Neural progenitor cell (in vitro differentiated cells): Measurements from ENCODE around the gene MAP3K9. TPM values are rescaled to one million over a fixed set of nuclear protein-coding genes. Genes with fewer than 3 reads are reported as not detected.

Experiments
- DNase-seq: peaks from one replicate; pipeline ENCODE4 v3.0.0-alpha.2; 2016; ENCODE audit warnings: low spot score
- H2AFZ ChIP-seq: fragments of 200-600 bp; sonication (generic); replicated peaks from 2 replicates; pipeline ENCODE4 v1.6.1; 2016; ENCODE audit warnings: antibody characterized with exemption
- H3F3A ChIP-seq: fragments of 200-600 bp; sonication (generic); 2 replicates; pipeline ENCODE4 v1.6.1; 2016; ENCODE audit warnings: antibody characterized with exemption, low read depth
- H3K27ac ChIP-seq: fragments of 200-600 bp; sonication (generic); 2 replicates; pipeline ENCODE4 v1.5.1; 2016; ENCODE audit warnings: mild to moderate bottlenecking
- H3K27me3 ChIP-seq: fragments of 200-600 bp; sonication (generic); 2 replicates; pipeline ENCODE4 v1.6.1; 2016; ENCODE audit warnings: mild to moderate bottlenecking, moderate library complexity
- H3K36me3 ChIP-seq: fragments of 200-600 bp; sonication (generic); 2 replicates; pipeline ENCODE4 v1.5.1; 2016
- H3K4me1 ChIP-seq: fragments of 200-600 bp; sonication (generic); 2 replicates; pipeline ENCODE4 v1.6.1; 2016; ENCODE audit warnings: mixed run types
- H3K4me2 ChIP-seq: fragments of 200-600 bp; sonication (generic); 2 replicates; pipeline ENCODE4 v1.6.1; 2016
- H3K4me3 ChIP-seq: fragments of 200-600 bp; sonication (generic); 2 replicates; pipeline ENCODE4 v1.5.1; 2016
- H3K79me2 ChIP-seq: fragments of 200-600 bp; sonication (generic); 2 replicates; pipeline ENCODE4 v1.6.1; 2016; ENCODE audit warnings: low read depth
- H3K9ac ChIP-seq: fragments of 200-600 bp; sonication (generic); 2 replicates; pipeline ENCODE4 v1.6.1; 2016
- H3K9me3 ChIP-seq: fragments of 200-600 bp; sonication (generic); 2 replicates; pipeline ENCODE4 v1.5.1; 2016; ENCODE audit warnings: low read depth
- H4K20me1 ChIP-seq: fragments of 200-600 bp; sonication (generic); 2 replicates; pipeline ENCODE4 v1.6.1; 2016; ENCODE audit warnings: low read depth
- H3K27ac Mint-ChIP-seq: 3 replicates; pipeline ENCODE4 v1.8.0; 2021; ENCODE audit warnings: mixed read lengths
- H3K27me3 Mint-ChIP-seq: 2 replicates; pipeline ENCODE4 v1.8.0; 2022; ENCODE audit warnings: low read depth, mild to moderate bottlenecking, inconsistent platforms, moderate library complexity, mixed read lengths; ENCODE audit not compliant: insufficient read depth
- H3K36me3 Mint-ChIP-seq: 3 replicates; pipeline ENCODE4 v1.8.0; 2021; ENCODE audit warnings: mixed read lengths
- H3K4me1 Mint-ChIP-seq: 3 replicates; pipeline ENCODE4 v1.8.0; 2021; ENCODE audit warnings: mixed read lengths
- H3K4me3 Mint-ChIP-seq: 3 replicates; pipeline ENCODE4 v1.8.0; 2021; ENCODE audit warnings: mild to moderate bottlenecking, moderate library complexity, mixed read lengths
- H3K9me3 Mint-ChIP-seq: 3 replicates; pipeline ENCODE4 v1.8.0; 2020; ENCODE audit warnings: mixed read lengths
- EZH2 ChIP-seq: fragments of 200-600 bp; sonication (generic); IDR thresholded peaks from 2 replicates; pipeline ENCODE4 v1.6.1; 2017; ENCODE audit warnings: antibody characterized with exemption, mild to moderate bottlenecking, moderate library complexity
- EZH2phosphoT487 ChIP-seq: fragments of 200-600 bp; sonication (generic); IDR thresholded peaks from 2 replicates; pipeline ENCODE4 v1.6.1; 2017; ENCODE audit warnings: antibody characterized with exemption
- total RNA-seq: library from RNA; depleted of rRNA; stranded (reverse); fragments of >200 nt; gene quantifications from 2 replicates; pipeline ENCODE4 v1.2.3, GENCODE V29; 2015; ENCODE audit warnings: low replicate concordance
- TF ChIP-seq, protein P1 (sequence below): fragments of 200-600 bp; sonication (generic); IDR thresholded peaks from 2 replicates; pipeline ENCODE4 v1.5.1; 2017; ENCODE audit warnings: antibody characterized with exemption, mild to moderate bottlenecking

The MAP3K9 gene
- total RNA-seq, 1 donor from 2014 or later, result 14.9 TPM

DNA sequence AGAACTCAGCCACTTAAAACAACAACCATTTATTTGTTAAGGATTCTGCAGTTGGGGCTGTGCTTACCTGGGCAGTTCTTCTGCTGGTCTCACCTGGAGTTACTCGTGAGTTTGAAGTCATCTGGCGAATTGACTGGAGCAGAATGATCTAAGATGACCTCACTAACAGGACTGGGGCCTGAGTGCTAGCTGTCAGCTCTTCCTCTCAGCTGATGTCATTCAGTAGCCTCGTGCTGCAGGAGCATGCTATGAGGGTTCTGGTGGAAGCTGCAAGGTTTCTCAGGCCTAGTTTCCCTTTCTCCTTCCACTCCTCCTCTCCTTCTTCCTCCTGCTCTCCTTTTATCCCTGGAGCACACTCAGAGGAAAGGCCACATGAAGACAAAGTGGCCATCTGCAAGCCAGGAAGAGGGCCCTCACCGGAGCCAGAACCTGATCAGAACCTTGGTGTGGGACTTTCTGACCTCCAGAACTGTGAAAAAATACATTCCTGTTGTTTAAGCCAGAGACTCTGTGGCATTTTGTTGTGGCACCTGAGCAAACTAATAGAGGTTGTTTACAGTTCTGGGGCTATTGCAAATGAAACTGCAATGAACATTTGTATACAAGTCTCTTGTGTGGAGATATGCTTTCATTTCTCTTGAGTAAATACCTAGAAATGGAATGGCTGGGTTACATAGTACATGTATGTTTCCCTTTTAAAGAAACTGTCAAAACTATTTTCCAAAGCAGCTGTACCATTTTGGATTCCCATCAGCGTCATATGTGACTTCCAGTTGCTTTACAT lies 21.9 kb upstream of the MAP3K9 start:
- Mint-ChIP-seq H3K4me3 (no peak overlapping the region), H3K9me3 (peaks cover 3% of the 10 kb centered on the region), H3K27ac (no peak overlapping the region), H3K4me1 (no peaks in the 10 kb centered on the region), H3K36me3 (no peaks in the 10 kb centered on the region), H3K27me3 (peaks cover 7% of the 10 kb centered on the region)
- Histone ChIP-seq H3K36me3 (no peaks in the 10 kb centered on the region), H3K4me1 (no peaks in the 10 kb centered on the region), H4K20me1 (no peaks in the 10 kb centered on the region), H3K9ac (no peak overlapping the region), H3K4me3 (no peak overlapping the region), H3F3A (no peaks in the 10 kb centered on the region), H3K27me3 (no peaks in the 10 kb centered on the region), H3K27ac (no peak overlapping the region), H3K9me3 (no peaks in the 10 kb centered on the region), H3K4me2 (no peak overlapping the region), H2AFZ (no peak overlapping the region), H3K79me2 (no peaks in the 10 kb centered on the region)
- TF ChIP-seq EZH2phosphoT487 (no peak), EZH2 (no peak)
- TF ChIP-seq, protein P1, sequence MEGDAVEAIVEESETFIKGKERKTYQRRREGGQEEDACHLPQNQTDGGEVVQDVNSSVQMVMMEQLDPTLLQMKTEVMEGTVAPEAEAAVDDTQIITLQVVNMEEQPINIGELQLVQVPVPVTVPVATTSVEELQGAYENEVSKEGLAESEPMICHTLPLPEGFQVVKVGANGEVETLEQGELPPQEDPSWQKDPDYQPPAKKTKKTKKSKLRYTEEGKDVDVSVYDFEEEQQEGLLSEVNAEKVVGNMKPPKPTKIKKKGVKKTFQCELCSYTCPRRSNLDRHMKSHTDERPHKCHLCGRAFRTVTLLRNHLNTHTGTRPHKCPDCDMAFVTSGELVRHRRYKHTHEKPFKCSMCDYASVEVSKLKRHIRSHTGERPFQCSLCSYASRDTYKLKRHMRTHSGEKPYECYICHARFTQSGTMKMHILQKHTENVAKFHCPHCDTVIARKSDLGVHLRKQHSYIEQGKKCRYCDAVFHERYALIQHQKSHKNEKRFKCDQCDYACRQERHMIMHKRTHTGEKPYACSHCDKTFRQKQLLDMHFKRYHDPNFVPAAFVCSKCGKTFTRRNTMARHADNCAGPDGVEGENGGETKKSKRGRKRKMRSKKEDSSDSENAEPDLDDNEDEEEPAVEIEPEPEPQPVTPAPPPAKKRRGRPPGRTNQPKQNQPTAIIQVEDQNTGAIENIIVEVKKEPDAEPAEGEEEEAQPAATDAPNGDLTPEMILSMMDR, result no peak
- no peak for DNase-seq

DNA sequence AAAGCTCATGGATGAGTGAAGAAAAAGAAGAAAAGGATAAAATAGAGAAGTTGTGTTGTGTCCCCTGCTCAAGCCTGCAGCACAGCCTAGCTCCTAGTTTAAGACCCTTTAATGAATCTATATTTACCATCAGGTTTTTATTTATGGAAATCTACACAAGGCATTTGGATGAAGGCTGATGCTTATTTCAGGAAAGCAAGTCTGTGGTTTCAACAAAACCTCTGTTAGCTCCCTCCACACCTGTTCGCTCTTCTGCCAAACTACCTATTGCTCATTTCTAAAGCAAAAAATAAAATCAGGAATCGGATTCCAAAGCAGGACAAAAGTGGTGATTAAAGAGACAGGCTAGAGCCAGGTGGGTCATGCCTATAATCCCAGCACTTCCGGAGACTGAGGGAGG lies 18.9 kb upstream of the MAP3K9 start:
- H3K27me3 Mint-ChIP-seq, result peaks cover 3% of the 10 kb centered on the region
- no peaks in the 10 kb centered on the region for H3K9me3 Mint-ChIP-seq
- Histone ChIP-seq H2AFZ (no peak overlapping the region), H3F3A (peaks cover 5% of the 10 kb centered on the region), H3K27me3 (peaks cover 13% of the 10 kb centered on the region), H3K4me2 (no peak overlapping the region), H3K79me2 (no peaks in the 10 kb centered on the region), H3K9ac (no peak overlapping the region), H3K4me3 (no peak overlapping the region), H4K20me1 (no peaks in the 10 kb centered on the region), H3K27ac (no peak overlapping the region), H3K36me3 (no peaks in the 10 kb centered on the region), H3K9me3 (no peaks in the 10 kb centered on the region), H3K4me1 (peaks cover under 1% of the 10 kb centered on the region)
- H3K4me3 Mint-ChIP-seq, result no peak overlapping the region
- DNase-seq, result no peak
- TF ChIP-seq, protein P1, result no peak
- TF ChIP-seq EZH2phosphoT487 (no peak), EZH2 (no peak)
- H3K27ac Mint-ChIP-seq, result no peak overlapping the region
- H3K4me1 Mint-ChIP-seq, result peaks cover 2% of the 10 kb centered on the region
- no peaks in the 10 kb centered on the region for H3K36me3 Mint-ChIP-seq

DNA sequence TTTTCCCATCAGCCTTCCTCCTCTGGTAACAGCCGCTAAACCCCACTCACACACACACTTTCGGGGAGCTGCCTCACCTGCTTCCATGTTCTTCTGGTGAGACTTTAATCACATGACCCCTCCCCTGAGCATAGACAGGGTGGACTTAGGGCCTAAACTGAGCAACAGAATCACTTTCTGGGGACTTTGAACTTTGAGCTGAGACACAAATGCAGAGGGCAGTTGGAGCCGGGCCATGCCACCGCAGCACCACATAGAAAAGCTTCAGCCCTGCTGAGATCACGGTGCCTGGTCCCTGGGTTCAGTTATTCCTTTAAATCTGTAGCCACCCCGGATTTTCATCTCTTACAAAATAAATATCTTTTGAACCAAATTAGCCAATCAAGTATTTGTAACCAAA lies 18.4 kb upstream of the MAP3K9 start:
- no peaks in the 10 kb centered on the region for H3K9me3 ChIP-seq
- peaks cover 17% of the 10 kb centered on the region for H3K27me3 ChIP-seq
- no peaks in the 10 kb centered on the region for H3K79me2 ChIP-seq
- no peak overlapping the region for H3K4me2 ChIP-seq
- TF ChIP-seq EZH2 (no peak), EZH2phosphoT487 (no peak)
- TF ChIP-seq, protein P1, result no peak
- no peak overlapping the region for H3K9ac ChIP-seq
- DNase-seq, result no peak
- Mint-ChIP-seq H3K27ac (no peak overlapping the region), H3K27me3 (peaks cover 7% of the 10 kb centered on the region), H3K9me3 (no peaks in the 10 kb centered on the region), H3K36me3 (no peaks in the 10 kb centered on the region), H3K4me3 (no peak overlapping the region), H3K4me1 (peaks cover 7% of the 10 kb centered on the region)
- no peaks in the 10 kb centered on the region for H3K36me3 ChIP-seq
- no peak overlapping the region for H3K27ac ChIP-seq
- H3F3A ChIP-seq, result peaks cover 9% of the 10 kb centered on the region
- H2AFZ ChIP-seq, result no peak overlapping the region
- H3K4me3 ChIP-seq, result no peak overlapping the region
- peaks cover 5% of the 10 kb centered on the region for H3K4me1 ChIP-seq
- no peaks in the 10 kb centered on the region for H4K20me1 ChIP-seq
